HG02973 (cell line): ENCODE data around the gene ELMO1.

Experiments used
- ATAC-seq: cut with Tn5 transposase; IDR thresholded peaks from one replicate; pipeline ENCODE4 v1.9.1; 2021; ENCODE audit warnings: moderate library complexity; ENCODE audit not compliant: unreplicated experiment

Gene ELMO1

GRCh38 chr7:37352251-37352880 lies 96.3 kb downstream of the ELMO1 start:
- ATAC-seq = no peak

- ATAC-seq = no peak
These were observed 96.9 kb downstream of the ELMO1 start for GRCh38 chr7:37351716-37352115.

- ATAC-seq = no peak
These were observed 98.6 kb downstream of the ELMO1 start for GRCh38 chr7:37349979-37350590.

- ATAC-seq = no peak
These were observed 99.7 kb downstream of the ELMO1 start for GRCh38 chr7:37348982-37349381.

- no peak for ATAC-seq
These were observed 101.9 kb downstream of the ELMO1 start for GRCh38 chr7:37346761-37347160.

- ATAC-seq = peak; percentile 18
These were observed 103.6 kb downstream of the ELMO1 start for GRCh38 chr7:37344886-37345579.

GRCh38 chr7:37342688-37343471 lies 105.8 kb downstream of the ELMO1 start:
- peak; percentile 53 for ATAC-seq

- no peak for ATAC-seq
These were observed 106.4 kb downstream of the ELMO1 start for GRCh38 chr7:37342176-37342687.

GRCh38 chr7:37341033-37341630 lies 107.5 kb downstream of the ELMO1 start:
- peak; percentile 39 for ATAC-seq

- no peak for ATAC-seq
These were observed 109.7 kb downstream of the ELMO1 start for GRCh38 chr7:37338966-37339365.

GRCh38 chr7:37337522-37337921 lies 111.1 kb downstream of the ELMO1 start:
- no peak for ATAC-seq

GRCh38 chr7:37336259-37336658 lies 112.4 kb downstream of the ELMO1 start:
- peak; percentile 95 for ATAC-seq

GRCh38 chr7:37333075-37333474 lies 115.6 kb downstream of the ELMO1 start:
- ATAC-seq = no peak

- ATAC-seq = no peak
These were observed 116.2 kb downstream of the ELMO1 start for GRCh38 chr7:37332243-37333016.

GRCh38 chr7:37330775-37331174 lies 117.9 kb downstream of the ELMO1 start:
- no peak for ATAC-seq

- no peak for ATAC-seq
These were observed 118.7 kb downstream of the ELMO1 start for GRCh38 chr7:37329940-37330339.

- ATAC-seq = no peak
These were observed 121.4 kb downstream of the ELMO1 start for GRCh38 chr7:37327288-37327687.

- no peak for ATAC-seq
These were observed 124.7 kb downstream of the ELMO1 start for GRCh38 chr7:37323966-37324365.

- no peak for ATAC-seq
These were observed 125.8 kb downstream of the ELMO1 start for GRCh38 chr7:37322831-37323230.

GRCh38 chr7:37320848-37321468 lies 127.7 kb downstream of the ELMO1 start:
- ATAC-seq = no peak
